ENCODE measurements around the gene UBLCP1.

The UBLCP1 gene

DNA sequence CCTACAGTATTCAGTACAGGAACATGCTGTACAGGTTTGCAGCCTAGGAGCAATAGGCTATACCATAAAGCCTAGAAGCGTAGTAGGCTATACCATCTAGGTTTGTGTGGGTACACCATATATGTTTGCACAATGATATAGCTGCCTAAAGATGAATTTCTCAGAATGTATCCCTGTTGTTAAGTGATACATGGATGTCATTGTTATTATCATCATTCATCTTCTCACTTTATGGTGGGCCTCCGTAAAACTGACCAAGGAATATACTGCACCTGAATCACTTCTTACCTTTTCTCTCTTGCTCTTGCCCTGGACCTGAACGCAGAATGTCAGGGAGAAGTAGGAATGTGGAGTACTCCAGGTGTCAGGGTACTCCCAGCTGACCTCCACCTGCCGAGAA lies 55.4 kb downstream of the UBLCP1 start:
- TF ChIP-seq, protein P1, sequence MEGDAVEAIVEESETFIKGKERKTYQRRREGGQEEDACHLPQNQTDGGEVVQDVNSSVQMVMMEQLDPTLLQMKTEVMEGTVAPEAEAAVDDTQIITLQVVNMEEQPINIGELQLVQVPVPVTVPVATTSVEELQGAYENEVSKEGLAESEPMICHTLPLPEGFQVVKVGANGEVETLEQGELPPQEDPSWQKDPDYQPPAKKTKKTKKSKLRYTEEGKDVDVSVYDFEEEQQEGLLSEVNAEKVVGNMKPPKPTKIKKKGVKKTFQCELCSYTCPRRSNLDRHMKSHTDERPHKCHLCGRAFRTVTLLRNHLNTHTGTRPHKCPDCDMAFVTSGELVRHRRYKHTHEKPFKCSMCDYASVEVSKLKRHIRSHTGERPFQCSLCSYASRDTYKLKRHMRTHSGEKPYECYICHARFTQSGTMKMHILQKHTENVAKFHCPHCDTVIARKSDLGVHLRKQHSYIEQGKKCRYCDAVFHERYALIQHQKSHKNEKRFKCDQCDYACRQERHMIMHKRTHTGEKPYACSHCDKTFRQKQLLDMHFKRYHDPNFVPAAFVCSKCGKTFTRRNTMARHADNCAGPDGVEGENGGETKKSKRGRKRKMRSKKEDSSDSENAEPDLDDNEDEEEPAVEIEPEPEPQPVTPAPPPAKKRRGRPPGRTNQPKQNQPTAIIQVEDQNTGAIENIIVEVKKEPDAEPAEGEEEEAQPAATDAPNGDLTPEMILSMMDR (conservative IDR thresholded peaks at IDR 0.05; ENCODE audit: control insufficient read depth, insufficient read depth, low read depth, low read length), result no peak
- H3K4me3 ChIP-seq (ENCODE audit: control insufficient read depth, low read depth, low read length), result no peak overlapping the region
- no peak for DNase-seq (ENCODE audit: low read depth)

GRCh38 chr5:159319363-159319762 lies 56.3 kb downstream of the UBLCP1 start:
- TF ChIP-seq, protein P1 (conservative IDR thresholded peaks at IDR 0.05; ENCODE audit: control insufficient read depth, insufficient read depth, low read depth, low read length), result no peak
- no peak for DNase-seq (ENCODE audit: low read depth)
- H3K4me3 ChIP-seq (ENCODE audit: control insufficient read depth, low read depth, low read length), result no peak overlapping the region

- TF ChIP-seq, protein P1 (conservative IDR thresholded peaks at IDR 0.05; ENCODE audit: control insufficient read depth, insufficient read depth, low read depth, low read length), result no peak
- no peak for DNase-seq (ENCODE audit: low read depth)
- no peak overlapping the region for H3K4me3 ChIP-seq (ENCODE audit: control insufficient read depth, low read depth, low read length)
Observed at GRCh38 chr5:159319832-159320231, 56.7 kb downstream of the UBLCP1 start.

DNA sequence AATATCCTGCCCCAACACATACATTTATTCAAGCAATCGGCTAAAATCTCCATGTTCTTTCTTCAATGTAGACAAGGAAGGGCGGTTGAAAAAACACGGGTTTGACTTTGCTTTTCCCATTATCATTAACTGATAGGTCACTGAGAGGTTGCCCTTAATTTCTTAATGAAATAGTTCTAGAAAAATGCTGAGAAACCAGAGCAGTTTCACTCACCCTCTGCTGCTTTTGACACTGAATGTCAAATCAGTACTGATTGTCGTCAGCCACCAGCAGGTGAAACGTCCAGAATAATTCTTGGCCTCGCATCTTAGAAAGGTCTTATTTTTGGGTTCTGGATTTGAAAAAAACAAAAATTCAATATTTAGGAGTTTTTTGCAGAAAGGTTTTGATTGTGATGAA lies 59.1 kb downstream of the UBLCP1 start:
- H3K4me3 ChIP-seq (ENCODE audit: control insufficient read depth, low read depth, low read length), result no peak overlapping the region
- no peak for DNase-seq (ENCODE audit: low read depth)
- TF ChIP-seq, protein P1 (conservative IDR thresholded peaks at IDR 0.05; ENCODE audit: control insufficient read depth, insufficient read depth, low read depth, low read length), result no peak

DNA sequence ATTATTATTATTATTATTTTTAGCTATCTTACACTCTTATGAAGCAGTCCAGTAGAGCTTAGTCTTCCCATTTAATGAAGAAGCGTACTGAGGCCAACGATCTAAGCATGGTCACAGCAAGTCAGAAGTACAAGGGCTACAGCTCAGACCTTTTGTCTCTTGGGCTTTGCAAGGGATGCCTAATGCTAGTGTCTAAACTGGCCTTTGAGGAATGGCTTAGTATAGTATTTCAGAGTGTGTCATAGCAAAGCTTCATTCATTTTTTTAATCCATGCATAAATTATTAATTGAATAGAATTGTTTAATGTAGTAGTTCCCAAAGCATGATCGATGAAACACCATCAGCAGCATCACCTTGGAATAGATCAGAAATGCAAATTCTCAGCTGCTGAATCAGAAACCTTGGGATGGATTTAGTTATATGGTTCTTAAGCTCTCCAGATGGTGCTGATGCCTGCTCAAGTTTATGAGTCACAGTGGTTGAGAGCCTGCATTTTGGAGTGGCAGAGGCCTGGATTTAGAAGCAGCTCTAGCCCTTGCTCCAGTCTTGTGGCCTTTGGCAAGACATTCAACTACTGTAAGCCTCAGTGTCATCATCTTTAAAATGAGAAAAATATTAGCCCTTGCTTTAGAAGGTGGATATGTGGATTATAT lies 61.1 kb downstream of the UBLCP1 start:
- TF ChIP-seq, protein P1 (conservative IDR thresholded peaks at IDR 0.05; ENCODE audit: control insufficient read depth, insufficient read depth, low read depth, low read length), result no peak
- peak; percentile 91 for DNase-seq (ENCODE audit: low read depth)
- no peak overlapping the region for H3K4me3 ChIP-seq (ENCODE audit: control insufficient read depth, low read depth, low read length)

- no peak for DNase-seq (ENCODE audit: low read depth)
- TF ChIP-seq, protein P1 (conservative IDR thresholded peaks at IDR 0.05; ENCODE audit: control insufficient read depth, insufficient read depth, low read depth, low read length), result no peak
- H3K4me3 ChIP-seq (ENCODE audit: control insufficient read depth, low read depth, low read length), result no peak overlapping the region
Observed at GRCh38 chr5:159324986-159325385, 61.9 kb downstream of the UBLCP1 start.
